Medulla oblongata (tissue), 1 donor: ENCODE data around the gene IL2.

Experiments
- DNase-seq: peaks from one replicate; pipeline ENCODE4 v3.0.0-alpha.2; 2015; ENCODE audit errors: extremely low spot score

IL2 gene

GRCh38 chr4:122456231-122457116 lies at the start of gene IL2:
IL2 (minus strand) TSS chr4:122456725; CDS start chr4:122456440, 285 bp downstream.
- no peak for DNase-seq

GRCh38 chr4:122503214-122503613 lies 46.7 kb upstream of the IL2 start:
- DNase-seq: no peak

- DNase-seq: no peak
These were observed 44.5 kb upstream of the IL2 start for GRCh38 chr4:122500852-122501501.

GRCh38 chr4:122489061-122489460 lies 32.5 kb upstream of the IL2 start:
- no peak for DNase-seq

- no peak for DNase-seq
These were observed 27.0 kb upstream of the IL2 start for GRCh38 chr4:122483481-122483880.

GRCh38 chr4:122481766-122482405 lies 25.4 kb upstream of the IL2 start:
- no peak for DNase-seq

- no peak for DNase-seq
These were observed 24.3 kb upstream of the IL2 start for GRCh38 chr4:122480655-122481487.

- DNase-seq: no peak
These were observed 23.5 kb upstream of the IL2 start for GRCh38 chr4:122479935-122480416.

- DNase-seq: no peak
These were observed 20.2 kb upstream of the IL2 start for GRCh38 chr4:122476745-122477144.

- no peak for DNase-seq
These were observed 19.6 kb upstream of the IL2 start for GRCh38 chr4:122476126-122476525.

GRCh38 chr4:122475233-122475632 lies 18.7 kb upstream of the IL2 start:
- DNase-seq: no peak

- DNase-seq: no peak
These were observed 12.9 kb upstream of the IL2 start for GRCh38 chr4:122469457-122469856.

- DNase-seq: no peak
These were observed 2.1 kb upstream of the IL2 start for GRCh38 chr4:122458625-122459024.

GRCh38 chr4:122453384-122453995 lies 3.0 kb downstream of the IL2 start:
- no peak for DNase-seq

GRCh38 chr4:122450847-122451246 lies 5.7 kb downstream of the IL2 start:
- DNase-seq: no peak

- no peak for DNase-seq
These were observed 22.2 kb downstream of the IL2 start for GRCh38 chr4:122434285-122434684.

GRCh38 chr4:122431351-122431750 lies 25.2 kb downstream of the IL2 start:
- no peak for DNase-seq

GRCh38 chr4:122423246-122423645 lies 33.3 kb downstream of the IL2 start:
- no peak for DNase-seq

GRCh38 chr4:122412547-122412946 lies 44.0 kb downstream of the IL2 start:
- no peak for DNase-seq

GRCh38 chr4:122403861-122404260 lies 52.7 kb downstream of the IL2 start:
- no peak for DNase-seq
